ENCODE results near the gene ZGLP1.

- no peak for TF ChIP-seq EZH2phosphoT487 (IDR thresholded peaks at IDR 0.05; ENCODE audit: low read length)
- TF ChIP-seq CTCF (IDR thresholded peaks at IDR 0.05; ENCODE audit: low read length) = no peak
- TF ChIP-seq EZH2 (optimal IDR thresholded peaks at IDR 0.05; ENCODE audit: low read depth, low read length) = no peak
Observed at GRCh38 chr19:10290357-10290875, 19.2 kb downstream of the ZGLP1 start.
